ENCODE results near the gene RPS21. TPM values are rescaled to one million over a fixed set of nuclear protein-coding genes. Genes with fewer than 3 reads are reported as not detected.

RPS21 gene
- total RNA-seq, 1 experiment from 2014 or later: 2,894 TPM

- DNase-seq (ENCODE audit: low read depth): no peak
Measured at GRCh38 chr20:62354031-62354808, 32.7 kb upstream of the RPS21 start.

- DNase-seq (ENCODE audit: low read depth): no peak
Measured at GRCh38 chr20:62354811-62355341, 32.0 kb upstream of the RPS21 start.

GRCh38 chr20:62355516-62355877 is 31.4 kb upstream of the RPS21 start:
- DNase-seq (ENCODE audit: low read depth): peak; percentile 79

GRCh38 chr20:62355878-62356588 is 30.9 kb upstream of the RPS21 start:
- peak; percentile 52 for DNase-seq (ENCODE audit: low read depth)

- peak; percentile 15 for DNase-seq (ENCODE audit: low read depth)
Measured at GRCh38 chr20:62356589-62357186, 30.2 kb upstream of the RPS21 start.

DNA sequence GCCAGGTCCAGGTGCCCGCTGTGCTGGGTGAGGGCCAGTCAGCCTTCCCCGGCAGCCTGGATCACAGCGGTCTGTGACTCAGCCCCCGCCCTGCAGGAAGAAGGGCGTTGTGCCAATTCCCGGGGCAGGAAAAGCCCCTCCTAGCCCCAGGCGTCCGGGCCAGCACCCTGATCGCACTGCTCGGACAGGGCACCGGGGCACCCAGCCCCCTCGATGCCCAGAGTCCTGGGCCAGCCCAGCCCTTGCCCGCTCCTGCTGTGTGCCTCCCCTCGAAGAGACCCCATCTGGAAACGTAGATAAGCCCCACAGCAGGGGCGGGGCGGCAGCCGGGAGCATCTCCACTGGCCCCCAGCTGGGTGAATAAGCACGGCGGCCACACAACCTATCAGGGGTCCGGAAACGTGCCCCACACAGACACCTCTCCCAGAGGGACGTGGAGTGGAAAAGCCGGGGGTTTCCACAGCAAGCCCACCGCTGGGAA is 29.7 kb upstream of the RPS21 start:
- peak; percentile 87 for DNase-seq (ENCODE audit: low read depth)

- DNase-seq (ENCODE audit: low read depth): peak; percentile 17
Measured at GRCh38 chr20:62357681-62358080, 29.2 kb upstream of the RPS21 start.

- DNase-seq (ENCODE audit: low read depth): peak; percentile 22
Measured at GRCh38 chr20:62358171-62359042, 28.5 kb upstream of the RPS21 start.

DNA sequence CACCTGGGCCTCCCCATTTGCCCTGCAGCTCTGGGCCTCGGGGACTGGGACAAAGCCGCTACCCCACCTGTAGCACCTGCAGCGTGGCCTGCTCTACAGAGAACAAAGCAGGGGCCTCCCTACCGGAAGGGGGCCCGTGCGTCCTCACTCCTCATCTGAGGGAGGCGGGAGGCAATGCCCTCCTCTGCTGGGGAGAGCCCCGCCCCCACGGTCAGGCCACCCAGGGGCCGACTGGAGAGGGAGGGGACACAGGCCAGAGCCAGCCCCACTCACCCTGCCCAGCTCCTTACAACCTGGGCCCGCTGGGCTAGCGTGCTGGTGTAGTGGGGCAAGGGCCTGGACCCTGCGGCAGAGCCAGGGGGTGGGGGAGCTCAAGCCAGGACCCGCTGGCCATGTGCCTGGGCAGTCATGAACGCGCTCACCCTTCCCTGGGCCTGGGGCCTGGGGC is 27.8 kb upstream of the RPS21 start:
- peak; percentile 61 for DNase-seq (ENCODE audit: low read depth)

DNA sequence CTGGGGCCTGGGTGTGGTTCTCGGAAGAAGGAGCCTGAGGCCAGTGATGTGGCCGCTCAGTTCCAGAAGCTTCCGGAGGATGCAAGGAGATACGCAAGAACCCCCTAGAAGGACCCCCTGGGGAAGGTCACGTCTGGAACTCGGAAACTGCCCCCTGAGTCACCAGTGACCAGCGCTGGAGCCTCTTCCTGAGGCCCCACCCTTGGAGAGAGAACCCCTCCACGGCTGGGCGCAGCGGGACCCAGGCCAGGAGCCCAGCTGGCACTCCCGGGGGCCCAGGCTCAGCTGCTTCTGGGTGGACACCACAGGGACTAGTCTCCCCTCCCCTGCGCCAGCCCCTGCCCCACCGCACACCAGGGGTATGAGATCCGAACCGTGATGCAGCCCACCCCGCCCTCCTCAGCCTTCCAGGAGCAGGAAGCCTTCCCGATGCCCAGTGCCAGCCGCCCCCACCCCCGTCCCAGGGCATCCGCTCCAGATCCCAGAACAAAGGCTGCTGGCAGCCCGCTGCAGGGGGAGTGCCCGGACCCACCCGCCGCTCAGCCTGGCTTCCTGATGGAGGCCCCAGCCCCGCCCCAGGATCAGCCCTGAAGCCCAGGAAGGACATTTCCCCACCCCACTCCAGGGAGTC is 27.3 kb upstream of the RPS21 start:
- DNase-seq (ENCODE audit: low read depth): peak; percentile 71

DNA sequence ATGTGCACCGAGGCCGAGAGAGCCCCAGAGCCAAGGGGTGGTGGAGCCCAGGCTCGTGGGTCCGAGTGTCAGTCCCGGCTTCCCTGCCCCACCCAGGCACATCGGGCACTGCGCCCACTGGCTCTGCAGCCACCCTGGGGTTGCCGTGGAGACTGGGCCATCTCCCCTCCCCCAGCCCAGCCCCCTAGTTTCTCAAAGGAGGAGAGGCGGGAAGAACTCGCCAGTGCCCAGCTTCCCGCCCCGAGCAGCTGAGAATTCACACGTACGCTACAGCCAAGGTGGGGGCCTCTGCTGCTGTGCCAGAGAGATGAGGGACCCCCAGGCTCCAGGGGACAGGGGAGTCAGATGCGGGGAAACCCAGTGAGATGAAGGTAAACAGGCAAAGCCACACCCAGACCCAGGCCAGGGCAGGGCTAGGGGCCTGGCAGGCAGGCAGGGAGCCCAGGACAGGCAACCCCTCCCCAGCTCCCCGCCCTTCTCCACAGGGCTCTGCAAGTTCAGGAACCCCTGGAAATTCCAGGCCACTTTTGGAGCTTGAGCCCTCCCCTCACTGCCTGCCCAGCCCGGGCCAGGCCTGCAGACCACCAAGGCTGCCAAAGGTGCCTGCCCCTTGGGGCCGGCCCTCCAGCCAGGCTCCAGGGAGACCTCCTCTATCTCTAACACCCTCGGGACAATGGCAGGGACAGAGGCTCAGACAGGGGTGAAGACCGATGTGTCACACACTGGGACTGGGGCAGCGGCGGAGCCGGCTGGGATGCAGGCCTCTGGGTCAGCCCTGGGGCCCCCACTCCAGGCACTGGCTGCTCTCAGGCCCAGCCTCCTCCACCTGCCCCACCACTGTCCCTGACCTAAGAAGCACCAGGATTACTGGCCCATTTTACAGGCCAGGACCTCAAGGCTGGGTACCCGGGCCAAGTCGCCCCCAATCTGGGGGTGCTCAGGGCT is 25.8 kb upstream of the RPS21 start:
- DNase-seq (ENCODE audit: low read depth): peak; percentile 12

DNA sequence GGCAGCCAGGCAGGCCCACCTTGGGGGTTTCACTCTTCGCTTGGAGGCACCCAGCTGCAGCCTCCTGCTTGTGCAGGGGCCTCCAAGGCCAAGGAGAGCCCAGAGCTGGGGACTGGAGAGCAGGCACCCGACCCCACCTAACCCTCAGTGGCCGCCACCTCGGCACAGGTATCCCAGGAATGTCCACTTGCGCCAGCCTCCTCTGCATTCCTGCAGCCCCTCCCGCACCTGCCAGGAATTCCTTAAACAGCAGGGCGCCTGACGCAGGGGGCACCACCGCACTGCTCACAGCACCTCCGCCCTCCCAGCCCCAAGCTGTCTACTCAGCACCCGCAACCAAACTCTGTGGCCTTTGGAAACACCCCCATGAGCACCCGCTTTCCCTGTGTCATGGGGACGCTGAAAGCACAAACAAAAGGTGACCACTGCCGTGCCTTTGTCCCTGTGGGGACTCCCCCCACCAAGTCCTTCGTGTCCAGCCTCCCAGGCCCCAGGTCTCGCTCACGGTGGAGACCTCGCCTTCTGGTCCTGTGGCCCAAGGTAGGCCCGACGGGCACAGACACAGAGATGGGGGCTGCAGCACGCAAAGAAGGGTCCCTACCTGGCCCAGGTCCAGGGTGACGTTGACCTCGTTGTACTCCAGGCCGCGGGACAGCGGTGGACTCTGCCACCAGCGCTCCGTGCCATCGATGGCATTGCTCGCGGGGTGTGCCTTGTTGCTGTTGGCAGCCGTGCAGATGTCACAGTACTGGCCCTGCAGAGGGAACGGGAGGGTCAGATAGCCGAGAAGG is 24.9 kb upstream of the RPS21 start:
- DNase-seq (ENCODE audit: low read depth): peak; percentile 5

GRCh38 chr20:62362590-62362940 is 24.3 kb upstream of the RPS21 start:
- DNase-seq (ENCODE audit: low read depth): peak; percentile 6

DNA sequence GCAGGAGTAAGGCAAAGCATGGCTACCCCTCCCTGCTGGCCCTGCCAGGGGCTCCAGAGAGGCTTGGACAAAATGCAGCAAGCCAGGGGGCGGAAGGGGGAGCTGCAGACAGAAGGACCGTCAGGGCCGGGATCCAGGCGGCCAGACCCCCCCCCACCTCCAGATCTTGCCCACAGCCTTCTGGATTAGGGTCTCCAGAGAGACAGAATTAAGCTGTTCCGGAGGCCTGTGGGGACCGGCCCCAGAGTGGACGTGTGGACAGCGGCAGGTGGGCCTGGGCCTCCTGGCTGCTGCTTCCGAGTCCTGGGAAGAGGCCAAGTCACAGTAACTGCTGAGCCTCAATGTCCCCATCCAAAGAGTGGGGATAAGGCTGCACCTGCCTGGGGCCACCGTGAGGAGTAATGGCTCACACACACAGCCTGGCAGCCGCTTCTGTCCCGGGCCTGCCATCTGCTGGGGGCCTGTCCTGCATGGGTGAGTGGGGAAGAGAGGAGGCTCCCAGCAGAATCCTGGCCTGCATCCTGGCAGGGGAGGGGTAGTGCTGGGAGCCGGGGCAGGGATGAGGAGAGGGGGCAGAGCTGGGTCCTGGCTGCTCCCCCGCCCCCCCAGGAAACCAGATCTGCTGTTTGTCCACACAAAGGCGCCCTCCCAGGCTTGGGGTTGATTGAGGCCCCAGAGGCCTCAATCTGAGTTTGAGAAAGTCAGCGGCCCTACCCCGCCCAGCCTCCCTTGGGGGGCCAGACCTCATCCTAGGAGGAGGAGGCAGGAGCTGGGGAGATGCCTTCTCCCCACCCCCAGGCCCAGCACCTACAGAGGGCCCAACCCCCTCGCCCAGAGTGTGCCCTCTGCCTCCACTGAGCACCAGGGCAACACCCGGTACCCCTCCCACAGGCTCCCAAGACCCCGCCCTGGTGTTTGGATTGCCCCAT is 23.6 kb upstream of the RPS21 start:
- peak; percentile 51 for DNase-seq (ENCODE audit: low read depth)

- peak; percentile 76 for DNase-seq (ENCODE audit: low read depth)
Measured at GRCh38 chr20:62363920-62364851, 22.7 kb upstream of the RPS21 start.

DNA sequence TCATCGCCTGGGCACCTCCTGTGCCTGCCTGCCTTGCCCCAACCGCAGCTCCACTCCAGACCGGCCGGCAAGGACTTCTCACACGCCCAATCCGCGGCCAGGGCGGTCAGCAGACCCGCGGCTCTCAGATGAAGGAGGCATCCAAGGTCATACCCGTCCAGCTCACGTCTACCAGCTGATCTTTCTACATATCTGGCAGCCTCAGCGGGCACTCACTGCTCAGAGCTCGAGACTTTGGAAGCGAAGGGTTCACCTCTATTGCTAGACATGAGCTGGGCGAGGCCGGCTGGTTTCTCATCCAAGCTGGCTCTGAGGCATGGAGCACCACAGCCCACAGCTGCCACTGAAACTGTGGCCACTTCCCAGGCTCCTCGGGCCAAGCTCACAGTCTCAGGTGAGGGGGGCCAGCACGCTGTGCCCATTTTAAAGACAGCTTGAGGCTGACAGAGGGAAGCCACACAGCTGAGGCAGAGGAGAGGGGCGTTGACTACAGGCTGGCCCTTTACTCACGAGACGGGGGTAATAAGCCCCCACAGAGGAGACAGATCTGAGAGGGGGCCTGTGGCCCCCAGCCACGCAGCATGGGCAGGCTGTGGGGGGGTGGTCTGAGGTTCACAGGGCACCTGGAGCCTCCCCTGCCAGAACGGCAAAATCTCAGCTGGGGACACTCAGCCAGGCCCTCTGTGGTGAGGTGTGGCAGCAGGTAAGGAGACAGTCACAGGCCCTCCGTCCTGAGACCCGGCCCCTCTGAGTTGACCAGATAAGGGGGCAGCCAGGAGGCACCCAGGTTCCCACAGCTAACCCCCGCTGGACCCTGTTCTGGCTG is 21.8 kb upstream of the RPS21 start:
- peak; percentile 41 for DNase-seq (ENCODE audit: low read depth)
